HG03108 (cell line): ENCODE measurements around the gene KCNIP4.
"Not testable (repeated sequence)": the region's sequence is repeated elsewhere in the genome, so short reads cannot be mapped to it uniquely, and the experiment has no call there.

Experiments used
- ATAC-seq: cut with Tn5 transposase; IDR thresholded peaks from one replicate; pipeline ENCODE4 v1.9.1; 2021; ENCODE audit warnings: moderate library complexity; ENCODE audit not compliant: unreplicated experiment

KCNIP4 gene

GRCh38 chr4:21948347-21949072, at the start of gene KCNIP4:
Gene KCNIP4 (minus strand): TSS chr4:21948772.
- ATAC-seq: no peak

DNA sequence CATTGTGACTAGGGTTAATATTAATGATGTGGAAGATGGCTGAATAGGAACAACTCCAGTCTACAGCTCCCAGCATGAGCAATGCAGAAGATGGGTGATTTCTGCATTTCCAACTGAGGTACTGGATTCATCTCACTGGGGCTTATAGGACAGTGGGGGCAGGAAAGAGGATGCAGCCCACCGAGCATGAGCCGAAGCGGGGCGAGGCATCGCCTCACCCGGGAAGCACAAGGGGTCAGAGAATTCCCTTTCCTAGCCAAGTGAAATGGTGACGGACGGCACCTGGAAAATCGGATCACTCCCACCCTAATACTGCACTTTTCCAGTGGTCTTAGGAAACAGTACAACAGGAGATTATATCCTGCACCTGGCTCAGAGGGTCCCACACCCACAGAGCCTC, 48.0 kb upstream of the KCNIP4 start:
- not testable (repeated sequence) for ATAC-seq

DNA sequence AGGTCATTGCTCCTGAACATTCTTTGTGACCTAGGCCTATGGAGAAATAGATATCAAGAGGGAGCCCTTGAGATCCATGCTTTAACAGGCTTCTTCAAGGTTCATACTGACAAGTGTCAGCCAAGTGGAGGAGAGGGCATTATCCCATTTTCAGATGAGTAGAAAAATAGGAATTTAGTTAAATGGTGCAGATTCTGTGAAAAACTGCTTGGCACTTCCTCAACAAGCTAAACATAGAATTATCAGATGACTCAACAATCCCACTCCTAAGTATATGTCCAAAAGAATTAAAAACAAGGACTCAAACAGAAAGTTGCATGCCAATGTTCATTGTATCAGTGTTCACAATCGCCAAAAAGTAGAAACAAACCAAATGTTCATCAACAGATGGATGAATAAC, 43.8 kb upstream of the KCNIP4 start:
- no peak for ATAC-seq

- no peak for ATAC-seq
Observed at GRCh38 chr4:21991562-21991961, 43.0 kb upstream of the KCNIP4 start.

GRCh38 chr4:21991050-21991449, 42.5 kb upstream of the KCNIP4 start:
- no peak for ATAC-seq

DNA sequence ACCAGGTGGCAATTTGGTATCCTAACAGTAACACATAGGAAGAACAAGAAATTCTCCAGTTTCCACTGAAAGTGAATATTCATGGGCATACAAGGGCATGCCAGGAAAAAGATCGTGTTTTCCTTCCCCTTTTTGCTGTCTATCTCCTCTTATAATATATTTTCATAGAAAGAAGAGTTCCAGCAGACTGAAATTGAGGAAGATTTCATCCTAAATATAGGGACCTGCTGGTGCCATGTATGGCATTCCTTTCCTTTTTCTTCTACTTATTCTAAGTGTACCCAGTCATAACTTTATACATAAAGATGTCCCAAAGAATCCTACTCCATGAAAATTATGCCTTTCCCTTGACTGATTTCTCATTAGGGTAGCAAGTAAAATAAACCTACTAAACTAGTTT, 40.8 kb upstream of the KCNIP4 start:
- no peak for ATAC-seq

DNA sequence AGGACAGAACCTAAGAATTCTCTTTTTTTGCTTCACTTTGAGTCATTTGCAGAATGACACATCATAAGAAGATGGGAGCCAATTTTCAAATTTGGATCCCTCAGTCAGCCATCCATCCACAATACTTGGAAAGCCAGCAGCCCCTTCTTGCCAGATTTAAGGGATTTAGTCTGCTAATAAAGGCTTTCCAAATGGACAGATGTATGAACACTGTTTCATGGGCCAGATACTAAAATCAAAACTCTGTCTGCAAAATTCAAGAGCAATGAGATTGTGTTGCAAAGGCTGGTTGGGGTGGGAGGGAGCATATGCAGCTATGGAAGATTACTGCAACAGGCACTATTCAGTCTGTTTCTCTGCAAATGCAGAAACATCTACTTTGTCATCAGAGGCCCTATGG, 37.7 kb upstream of the KCNIP4 start:
- no peak for ATAC-seq

DNA sequence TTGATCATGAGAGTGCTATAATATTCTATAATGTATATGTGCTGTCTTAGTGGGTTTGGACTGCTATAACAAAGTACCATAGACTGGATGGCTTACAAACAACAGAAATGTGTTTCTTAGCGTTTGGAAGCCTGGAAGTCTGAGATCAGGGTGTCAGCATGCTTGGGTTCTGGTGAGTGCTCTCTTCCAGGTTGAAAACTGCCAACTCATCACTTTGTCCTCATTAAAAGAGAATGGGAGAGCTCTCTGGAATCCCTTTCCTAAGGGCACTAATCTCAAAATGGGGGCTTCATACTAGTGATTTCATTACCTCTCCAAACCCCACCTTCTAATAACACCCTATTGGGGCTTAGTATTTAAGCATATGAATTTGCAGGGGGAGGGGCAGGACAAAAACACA, 33.5 kb upstream of the KCNIP4 start:
- ATAC-seq: no peak

GRCh38 chr4:21979196-21979595, 30.6 kb upstream of the KCNIP4 start:
- ATAC-seq: no peak

GRCh38 chr4:21976166-21976565, 27.6 kb upstream of the KCNIP4 start:
- ATAC-seq: no peak

GRCh38 chr4:21973850-21974249, 25.3 kb upstream of the KCNIP4 start:
- ATAC-seq: no peak

GRCh38 chr4:21964762-21965319, 16.3 kb upstream of the KCNIP4 start:
- ATAC-seq: no peak

- ATAC-seq: no peak
Observed at GRCh38 chr4:21962691-21963090, 14.1 kb upstream of the KCNIP4 start.

DNA sequence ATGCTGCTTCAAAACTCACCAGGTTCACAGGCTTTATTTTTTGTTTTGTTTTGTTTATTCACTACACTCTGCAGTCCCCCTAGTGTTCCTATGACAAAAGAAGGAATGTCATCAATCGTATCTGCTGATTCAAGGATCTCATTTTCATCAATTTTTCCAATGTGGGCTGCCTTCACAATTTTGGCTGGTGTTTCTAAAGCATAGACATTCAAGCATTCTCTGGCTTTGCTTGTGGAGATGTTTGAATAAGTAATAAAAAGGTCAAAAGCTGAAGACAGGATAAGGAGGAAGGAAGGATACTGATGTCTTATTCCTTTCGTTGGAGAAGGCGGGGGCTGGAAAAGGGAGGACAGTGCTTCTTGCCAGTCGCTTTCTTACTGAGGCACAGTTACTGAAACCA, 12.2 kb upstream of the KCNIP4 start:
- no peak for ATAC-seq

DNA sequence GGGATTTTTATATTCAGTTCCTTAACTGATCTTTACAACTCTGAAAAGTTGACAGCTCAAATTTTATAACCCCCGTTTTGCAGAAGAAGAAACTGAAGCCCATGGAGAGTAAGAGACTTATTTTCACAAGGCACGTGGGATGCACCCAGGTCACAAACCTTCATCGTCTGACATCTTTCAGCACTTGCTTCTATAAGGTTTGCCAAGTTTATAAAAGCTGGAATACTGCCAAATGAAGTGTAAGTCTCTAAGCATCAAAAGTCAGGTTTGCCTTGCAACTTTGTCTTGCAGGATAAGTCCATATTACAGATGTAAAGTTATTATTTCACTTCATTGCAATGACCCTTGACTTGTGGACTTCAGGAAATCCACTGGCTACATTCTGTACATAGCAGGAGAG, 6.3 kb upstream of the KCNIP4 start:
- no peak for ATAC-seq

- ATAC-seq: no peak
Observed at GRCh38 chr4:21953653-21954052, 5.1 kb upstream of the KCNIP4 start.

- ATAC-seq: no peak
Observed at GRCh38 chr4:21952549-21952948, 4.0 kb upstream of the KCNIP4 start.

GRCh38 chr4:21949073-21949457, 493 bp upstream of the KCNIP4 start:
- no peak for ATAC-seq

- no peak for ATAC-seq
Observed at GRCh38 chr4:21947791-21948346, 703 bp downstream of the KCNIP4 start.

DNA sequence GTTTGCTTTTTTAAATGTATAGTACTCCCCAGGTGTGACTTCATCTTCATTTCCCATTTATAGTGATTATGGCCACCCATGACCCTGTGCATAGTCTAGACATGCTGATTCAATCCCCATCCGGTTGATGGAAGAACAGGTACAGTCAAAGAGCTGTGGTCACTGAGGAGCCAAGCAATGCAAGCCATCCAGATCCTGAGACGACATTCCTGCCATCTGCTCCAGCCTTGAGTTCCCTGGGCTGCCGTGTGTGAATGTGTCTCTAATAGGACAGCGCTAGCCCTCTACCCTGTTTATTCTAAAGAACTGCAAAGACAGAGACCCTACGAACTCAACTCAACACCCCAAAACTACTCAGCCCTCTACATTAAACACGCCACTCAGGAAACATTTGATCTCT, 1.7 kb downstream of the KCNIP4 start:
- no peak for ATAC-seq

- ATAC-seq: no peak
Observed at GRCh38 chr4:21921526-21922180, 26.9 kb downstream of the KCNIP4 start.

- ATAC-seq: no peak
Observed at GRCh38 chr4:21915761-21916160, 32.8 kb downstream of the KCNIP4 start.
